SK-N-SH (cell line): ENCODE measurements around the gene LHPP. TPM values are rescaled to one million over a fixed set of nuclear protein-coding genes. Genes with fewer than 3 reads are reported as not detected.

Experiments used
- CTCF ChIA-PET: fragments of 300-600, 350-600 bp; formaldehyde crosslinking; extraction: SDS; loops from one replicate; lab custom pipeline; 2021; lab: Yijun Ruan, JAX
- POLR2A ChIA-PET: fragments of 350-600 bp; sonication (Branson Sonifier 250); formaldehyde crosslinking; extraction: SDS; loops from one replicate; lab custom pipeline; 2020; ENCODE audit warnings: antibody characterized with exemption, inconsistent platforms; lab: Yijun Ruan, JAX
- DNase-seq: peaks from one replicate; pipeline ENCODE4 v3.0.0; 2012
- H2AFZ ChIP-seq: fragments of 200-600 bp; sonication (generic); 2 replicates; pipeline ENCODE4 v1.8.1; 2016; ENCODE audit warnings: antibody characterized with exemption, mild to moderate bottlenecking, low read depth
- H3F3A ChIP-seq: fragments of 200-600 bp; sonication (generic); replicated peaks from 2 replicates; pipeline ENCODE3; 2016; ENCODE audit warnings: antibody characterized with exemption, mild to moderate bottlenecking; ENCODE audit not compliant: insufficient read depth
- H3K27ac ChIP-seq, 2 experiments: fragments of 200-500 bp in 1 of 2; fragments of 200-600 bp in 1 of 2; sonication (Bioruptor generic) in 1 of 2; sonication (generic), shearing (Covaris generic) in 1 of 2; 2 replicates each; pipeline versions ENCODE4 v1.5.1 to v1.6.1; 2014 to 2016; ENCODE audit warnings: low read depth in 2 of 2, inconsistent platforms in 1 of 2, low read length in 1 of 2, mild to moderate bottlenecking in 1 of 2, mixed read lengths in 1 of 2
- H3K27me3 ChIP-seq: fragments of 200-600 bp; sonication (generic), shearing (Covaris generic); 2 replicates; pipeline ENCODE4 v1.6.1; 2016; ENCODE audit warnings: mixed run types; ENCODE audit not compliant: insufficient read depth
- H3K36me3 ChIP-seq, 2 experiments: fragments of 200-500 bp in 1 of 2; fragments of 200-600 bp in 1 of 2; sonication (Bioruptor generic) in 1 of 2; sonication (generic) in 1 of 2; replicated peaks in 1 of 2; 2 replicates each; pipeline versions ENCODE3 to v1.5.1; 2014 to 2016; ENCODE audit warnings: low read length in 1 of 2, mild to moderate bottlenecking in 1 of 2; ENCODE audit not compliant: insufficient read depth in 2 of 2, control insufficient read depth in 1 of 2
- H3K4me1 ChIP-seq, 2 experiments: fragments of 200-500 bp in 1 of 2; fragments of 200-600 bp in 1 of 2; sonication (Bioruptor generic) in 1 of 2; sonication (generic), shearing (Covaris generic) in 1 of 2; 2 replicates each; pipeline versions ENCODE4 v1.5.1 to v1.6.1; 2014 to 2016; ENCODE audit warnings: low read depth in 1 of 2, low read length in 1 of 2, mixed run types in 1 of 2; ENCODE audit not compliant: insufficient read depth in 2 of 2, control insufficient read depth in 1 of 2
- H3K4me2 ChIP-seq: fragments of 200-600 bp; sonication (generic), shearing (Covaris generic); 2 replicates; pipeline ENCODE4 v1.6.1; 2017; ENCODE audit warnings: mixed run types
- H3K4me3 ChIP-seq, 2 experiments: fragments of 200-500 bp in 1 of 2; fragments of 200-600 bp in 1 of 2; sonication (Bioruptor generic) in 1 of 2; sonication (generic), shearing (Covaris generic) in 1 of 2; 2 replicates each; pipeline versions ENCODE4 v1.5.1 to v1.8.1; 2014 to 2016; ENCODE audit warnings: low read depth in 2 of 2, inconsistent platforms in 1 of 2, low read length in 1 of 2, mild to moderate bottlenecking in 1 of 2, mixed read lengths in 1 of 2, moderate library complexity in 1 of 2
- H3K79me2 ChIP-seq: fragments of 200-600 bp; sonication (generic); 2 replicates; pipeline ENCODE4 v1.8.1; 2017; ENCODE audit warnings: mild to moderate bottlenecking; ENCODE audit not compliant: insufficient read depth
- H3K9ac ChIP-seq: fragments of 200-600 bp; sonication (generic); 2 replicates; pipeline ENCODE4 v1.6.1; 2017; ENCODE audit warnings: mixed run types
- H3K9me2 ChIP-seq: fragments of 200-600 bp; sonication (generic); 2 replicates; pipeline ENCODE4 v1.6.1; 2017; ENCODE audit warnings: mixed run types
- H3K9me3 ChIP-seq: fragments of 200-600 bp; sonication (generic); 2 replicates; pipeline ENCODE4 v1.6.1; 2017; ENCODE audit warnings: mixed run types, mild to moderate bottlenecking, moderate library complexity
- H4K20me1 ChIP-seq: fragments of 200-600 bp; sonication (generic); 2 replicates; pipeline ENCODE4 v1.6.1; 2017; ENCODE audit warnings: mild to moderate bottlenecking, mixed run types; ENCODE audit not compliant: insufficient read depth
- CTCF ChIP-seq: fragments of 200-600 bp; sonication (generic); IDR thresholded peaks from 2 replicates; pipeline ENCODE4 v1.6.1; 2017; ENCODE audit warnings: antibody characterized with exemption, mild to moderate bottlenecking, moderate library complexity
- ELF1 ChIP-seq: IDR thresholded peaks from 2 replicates; pipeline ENCODE4 v1.4.0; 2012
- EP300 ChIP-seq, 2 experiments: IDR thresholded peaks; 2 replicates each; pipeline versions ENCODE4 v1.4.0 to v1.6.1; 2012; ENCODE audit warnings: borderline replicate concordance in 1 of 2, low read depth in 1 of 2, low read length in 1 of 2
- EZH2phosphoT487 ChIP-seq: fragments of 200-600 bp; sonication (generic); IDR thresholded peaks from 2 replicates; pipeline ENCODE4 v1.6.1; 2017; ENCODE audit warnings: low read depth, mixed run types, mild to moderate bottlenecking, antibody characterized with exemption, moderate library complexity, borderline replicate concordance
- FOSL2 ChIP-seq: IDR thresholded peaks from 2 replicates; pipeline ENCODE4 v1.4.0; 2012; ENCODE audit warnings: low read depth, mild to moderate bottlenecking, moderate library complexity, borderline replicate concordance
- FOXJ3 ChIP-seq: sonication (generic); formaldehyde crosslinking; IDR thresholded peaks from 2 replicates; pipeline ENCODE4 v1.5.1; 2020; ENCODE audit warnings: mild to moderate bottlenecking, missing genetic modification reagents
- GABPA ChIP-seq: IDR thresholded peaks from 2 replicates; pipeline ENCODE4 v1.4.0; 2012; ENCODE audit warnings: low read depth, mild to moderate bottlenecking
- GATA2 ChIP-seq: sonication (generic); formaldehyde crosslinking; IDR thresholded peaks from 2 replicates; pipeline ENCODE4 v1.5.0; 2020; ENCODE audit warnings: mild to moderate bottlenecking, missing genetic modification reagents
- MEF2A ChIP-seq: IDR thresholded peaks from 2 replicates; pipeline ENCODE4 v1.4.0; 2012; ENCODE audit warnings: low read depth, borderline replicate concordance
- MXI1 ChIP-seq: IDR thresholded peaks from 2 replicates; pipeline ENCODE4 v1.6.1; 2012; ENCODE audit warnings: mild to moderate bottlenecking, low read depth, low read length, improper control_type of control experiment
- NFIC ChIP-seq: IDR thresholded peaks from 2 replicates; pipeline ENCODE4 v1.4.0; 2012; ENCODE audit warnings: borderline replicate concordance
- POLR2AphosphoS5 ChIP-seq: IDR thresholded peaks from 2 replicates; pipeline ENCODE4 v1.6.1; 2012; ENCODE audit warnings: low read depth, low read length
- RAD21 ChIP-seq: IDR thresholded peaks from 2 replicates; pipeline ENCODE4 v1.6.1; 2012; ENCODE audit warnings: mild to moderate bottlenecking, low read length
- RFX5 ChIP-seq: IDR thresholded peaks from 2 replicates; pipeline ENCODE4 v1.6.1; 2012; ENCODE audit warnings: mild to moderate bottlenecking, improper control_type of control experiment, low read length
- RXRA ChIP-seq: IDR thresholded peaks from 2 replicates; pipeline ENCODE4 v1.4.0; 2012; ENCODE audit warnings: low read depth, mild to moderate bottlenecking, borderline replicate concordance
- TCF12 ChIP-seq: IDR thresholded peaks from 2 replicates; pipeline ENCODE4 v1.4.0; 2012
- TEAD4 ChIP-seq: IDR thresholded peaks from 2 replicates; pipeline ENCODE4 v1.4.0; 2012; ENCODE audit warnings: mild to moderate bottlenecking, borderline replicate concordance; ENCODE audit not compliant: insufficient read depth
- YY1 ChIP-seq: IDR thresholded peaks from 2 replicates; pipeline ENCODE4 v1.4.0; 2012; ENCODE audit warnings: low read depth, mild to moderate bottlenecking
- WGBS: methylation state at CpG from one replicate; pipeline ENCODE4 v1.1.6; 2017; ENCODE audit warnings: low lambda C conversion rate; 5-methylcytosine and 5-hydroxymethylcytosine counted together
- polyA plus RNA-seq, 3 experiments: library from polyadenylated mRNA; depleted of rRNA; stranded (reverse); fragments of >200 nt; gene quantifications; 2 replicates each; pipeline ENCODE4 v1.2.3, GENCODE V29; 2012
- TF ChIP-seq, protein P1 (sequence below): IDR thresholded peaks from 2 replicates; pipeline ENCODE4 v1.4.0; 2012; ENCODE audit warnings: low read depth, borderline replicate concordance
- TF ChIP-seq, protein P2 (sequence below): fragments of 150-350 bp; IDR thresholded peaks from 2 replicates; pipeline ENCODE4 v1.6.1; 2017; ENCODE audit warnings: antibody characterized with exemption, low read length, low read depth, borderline replicate concordance
- TF ChIP-seq, protein P3 (sequence below): fragments of 150-350 bp; IDR thresholded peaks from 2 replicates; pipeline ENCODE4 v1.6.1; 2016; ENCODE audit warnings: mild to moderate bottlenecking, low read depth, low read length

The LHPP gene
- polyA plus RNA-seq, 1 of the 3 experiments (the other 2 are of a cell fraction) = 29.8 TPM

DNA sequence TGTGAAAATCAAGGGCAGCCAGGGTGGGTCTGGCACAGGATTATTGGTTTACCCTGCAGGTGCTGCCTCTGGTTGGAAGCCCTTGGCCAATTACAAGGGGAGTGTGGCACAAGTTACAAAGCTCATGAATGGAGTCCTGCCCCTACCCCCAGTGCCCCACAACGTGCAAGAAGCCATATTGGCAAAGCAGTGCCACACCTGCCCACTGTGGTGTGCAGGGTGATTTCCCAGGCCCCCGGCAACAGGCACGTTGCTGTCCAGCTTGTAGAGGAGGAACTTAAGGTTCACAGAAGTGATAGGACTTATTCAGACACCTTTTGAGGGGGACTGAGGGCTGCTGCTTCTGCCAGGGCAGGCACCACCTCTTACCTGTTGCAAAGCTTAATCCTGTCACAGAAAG is 11.4 kb downstream of the LHPP start:
- Histone ChIP-seq H3K36me3 (no peaks in the 10 kb centered on the region), H3K9me2 (no peaks in the 10 kb centered on the region), H3K4me3 (no peak overlapping the region), H3K4me1 (no peaks in the 10 kb centered on the region; a peak in 1 of 4 replicates), H3K27me3 (no peaks in the 10 kb centered on the region), H3K79me2 (no peaks in the 10 kb centered on the region), H3F3A (peaks cover 6% of the 10 kb centered on the region), H2AFZ (no peak overlapping the region), H3K9ac (no peak overlapping the region), H3K9me3 (no peaks in the 10 kb centered on the region), H3K27ac (no peak overlapping the region), H4K20me1 (peaks cover 10% of the 10 kb centered on the region; the same call in 1 of the 2 replicates), H3K4me2 (no peak overlapping the region)
- DNase-seq = no peak
- 89% methylated on average over 3 of the region's 3 CpGs for WGBS
- TF ChIP-seq FOSL2 (no peak), CTCF (no peak), FOXJ3 (CRISPR knock-in tag) (no peak), MXI1 (no peak), RAD21 (no peak), MEF2A (no peak), POLR2AphosphoS5 (no peak), ELF1 (no peak), TEAD4 (no peak), TCF12 (no peak), RFX5 (no peak)
- TF ChIP-seq, protein P1, sequence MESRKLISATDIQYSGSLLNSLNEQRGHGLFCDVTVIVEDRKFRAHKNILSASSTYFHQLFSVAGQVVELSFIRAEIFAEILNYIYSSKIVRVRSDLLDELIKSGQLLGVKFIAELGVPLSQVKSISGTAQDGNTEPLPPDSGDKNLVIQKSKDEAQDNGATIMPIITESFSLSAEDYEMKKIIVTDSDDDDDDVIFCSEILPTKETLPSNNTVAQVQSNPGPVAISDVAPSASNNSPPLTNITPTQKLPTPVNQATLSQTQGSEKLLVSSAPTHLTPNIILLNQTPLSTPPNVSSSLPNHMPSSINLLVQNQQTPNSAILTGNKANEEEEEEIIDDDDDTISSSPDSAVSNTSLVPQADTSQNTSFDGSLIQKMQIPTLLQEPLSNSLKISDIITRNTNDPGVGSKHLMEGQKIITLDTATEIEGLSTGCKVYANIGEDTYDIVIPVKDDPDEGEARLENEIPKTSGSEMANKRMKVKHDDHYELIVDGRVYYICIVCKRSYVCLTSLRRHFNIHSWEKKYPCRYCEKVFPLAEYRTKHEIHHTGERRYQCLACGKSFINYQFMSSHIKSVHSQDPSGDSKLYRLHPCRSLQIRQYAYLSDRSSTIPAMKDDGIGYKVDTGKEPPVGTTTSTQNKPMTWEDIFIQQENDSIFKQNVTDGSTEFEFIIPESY = no peak
- TF ChIP-seq, protein P2, sequence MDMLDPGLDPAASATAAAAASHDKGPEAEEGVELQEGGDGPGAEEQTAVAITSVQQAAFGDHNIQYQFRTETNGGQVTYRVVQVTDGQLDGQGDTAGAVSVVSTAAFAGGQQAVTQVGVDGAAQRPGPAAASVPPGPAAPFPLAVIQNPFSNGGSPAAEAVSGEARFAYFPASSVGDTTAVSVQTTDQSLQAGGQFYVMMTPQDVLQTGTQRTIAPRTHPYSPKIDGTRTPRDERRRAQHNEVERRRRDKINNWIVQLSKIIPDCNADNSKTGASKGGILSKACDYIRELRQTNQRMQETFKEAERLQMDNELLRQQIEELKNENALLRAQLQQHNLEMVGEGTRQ = no peak
- POLR2A ChIA-PET = no interaction called here
- CTCF ChIA-PET = no interaction called here

GRCh38 chr10:124474514-124475070 is 13.0 kb downstream of the LHPP start:
- Histone ChIP-seq H4K20me1 (peaks cover 10% of the 10 kb centered on the region; the same call in 1 of the 2 replicates), H3K27me3 (no peaks in the 10 kb centered on the region), H3K9me2 (no peaks in the 10 kb centered on the region), H2AFZ (no peak overlapping the region), H3K4me2 (no peak overlapping the region), H3K4me3 (no peak overlapping the region), H3K9ac (no peak overlapping the region), H3K4me1 (peaks cover 0 to 3% of the 10 kb centered on the region in 2 experiments; a peak in 1 of 4 replicates), H3K36me3 (no peaks in the 10 kb centered on the region), H3K79me2 (no peaks in the 10 kb centered on the region), H3F3A (peaks cover 6% of the 10 kb centered on the region), H3K27ac (no peak overlapping the region), H3K9me3 (no peaks in the 10 kb centered on the region)
- ChIA-PET POLR2A (interaction anchor here (0.5 kb wide), 1 partner anchor 20 kb away, joined by 3 read pairs; no protein-coding TSS in a partner anchor), CTCF (no interaction called here)
- WGBS = 88% methylated on average over 9 of the region's 9 CpGs
- no peak for DNase-seq
- TF ChIP-seq EZH2phosphoT487 (no peak), NFIC (no peak), GABPA (no peak), RXRA (no peak), GATA2 (no peak), MXI1 (no peak), ELF1 (no peak), RAD21 (no peak), EP300 (IDR thresholded peaks at IDR 0.05; ENCODE audit: borderline replicate concordance in 1 of 2, low read depth in 1 of 2, low read length in 1 of 2) (no peak), YY1 (no peak)
- TF ChIP-seq, protein P2 = no peak
- TF ChIP-seq, protein P3, sequence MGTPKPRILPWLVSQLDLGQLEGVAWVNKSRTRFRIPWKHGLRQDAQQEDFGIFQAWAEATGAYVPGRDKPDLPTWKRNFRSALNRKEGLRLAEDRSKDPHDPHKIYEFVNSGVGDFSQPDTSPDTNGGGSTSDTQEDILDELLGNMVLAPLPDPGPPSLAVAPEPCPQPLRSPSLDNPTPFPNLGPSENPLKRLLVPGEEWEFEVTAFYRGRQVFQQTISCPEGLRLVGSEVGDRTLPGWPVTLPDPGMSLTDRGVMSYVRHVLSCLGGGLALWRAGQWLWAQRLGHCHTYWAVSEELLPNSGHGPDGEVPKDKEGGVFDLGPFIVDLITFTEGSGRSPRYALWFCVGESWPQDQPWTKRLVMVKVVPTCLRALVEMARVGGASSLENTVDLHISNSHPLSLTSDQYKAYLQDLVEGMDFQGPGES = no peak
